Liver (tissue), 9 donors: ENCODE results near the gene SLC22A3. TPM values are rescaled to one million over a fixed set of nuclear protein-coding genes. Genes with fewer than 3 reads are reported as not detected.

Source experiments
- DNase-seq: peaks from one replicate; pipeline ENCODE4 v3.0.0-alpha.2; 2017; ENCODE audit warnings: low spot score
- H3K27ac ChIP-seq, 2 donors: one replicate each; pipeline ENCODE4 v1.7.0; 2013; ENCODE audit warnings: inconsistent platforms in 2 of 2, low read length in 2 of 2, control low read depth in 1 of 2, low read depth in 1 of 2, mild to moderate bottlenecking in 1 of 2
- H3K27me3 ChIP-seq, 4 donors: one replicate each; pipeline versions ENCODE4 v1.6.1 to v1.7.0; 2013; ENCODE audit warnings: low read length in 3 of 4, inconsistent platforms in 1 of 4, mild to moderate bottlenecking in 1 of 4, moderate library complexity in 1 of 4; ENCODE audit not compliant: control insufficient read depth in 4 of 4, insufficient read depth in 4 of 4
- H3K36me3 ChIP-seq, 4 donors: one replicate each; pipeline versions ENCODE4 v1.6.1 to v1.7.0; 2013; ENCODE audit warnings: low read length in 3 of 4, mild to moderate bottlenecking in 3 of 4, low read depth in 1 of 4, moderate library complexity in 1 of 4; ENCODE audit not compliant: control insufficient read depth in 4 of 4, insufficient read depth in 3 of 4
- H3K4me1 ChIP-seq, 4 donors: one replicate each; pipeline versions ENCODE4 v1.6.1 to v1.7.0; 2013; ENCODE audit warnings: low read length in 3 of 4, mild to moderate bottlenecking in 3 of 4, moderate library complexity in 1 of 4; ENCODE audit not compliant: control insufficient read depth in 4 of 4, insufficient read depth in 4 of 4
- H3K4me3 ChIP-seq, 3 donors: one replicate each; pipeline versions ENCODE4 v1.6.1 to v1.7.0; 2013; ENCODE audit warnings: low read length in 3 of 3, control low read depth in 1 of 3, low read depth in 1 of 3, mild to moderate bottlenecking in 1 of 3
- H3K9ac ChIP-seq, 2 donors: one replicate each; pipeline ENCODE4 v1.7.0; 2013; ENCODE audit warnings: low read length in 2 of 2, mild to moderate bottlenecking in 2 of 2, moderate library complexity in 2 of 2, control low read depth in 1 of 2, low read depth in 1 of 2
- H3K9me3 ChIP-seq, 4 donors: one replicate each; pipeline versions ENCODE4 v1.6.1 to v1.7.0; 2013; ENCODE audit warnings: low read length in 3 of 4; ENCODE audit not compliant: control insufficient read depth in 4 of 4
- EGR1 ChIP-seq, 2 donors: IDR thresholded peaks; 2 replicates each; pipeline ENCODE4 v1.6.1; 2016 to 2018; ENCODE audit warnings: antibody characterized with exemption in 2 of 2, low read depth in 2 of 2
- FOXA1 ChIP-seq: IDR thresholded peaks from 2 replicates; pipeline ENCODE4 v1.6.1; 2016; ENCODE audit warnings: antibody characterized with exemption
- FOXA2 ChIP-seq: IDR thresholded peaks from 2 replicates; pipeline ENCODE4 v1.6.1; 2016; ENCODE audit warnings: antibody characterized with exemption
- GABPA ChIP-seq, 2 donors: IDR thresholded peaks in 1 of 2; conservative IDR thresholded peaks in 1 of 2; 2 replicates each; pipeline ENCODE4 v1.6.1; 2016; ENCODE audit warnings: antibody characterized with exemption in 2 of 2, mild to moderate bottlenecking in 1 of 2, moderate library complexity in 1 of 2
- HNF4A ChIP-seq, 2 donors: conservative IDR thresholded peaks; 2 replicates each; pipeline ENCODE4 v1.6.1; 2016; ENCODE audit warnings: antibody characterized with exemption in 2 of 2, mild to moderate bottlenecking in 2 of 2
- HNF4G ChIP-seq: IDR thresholded peaks from 2 replicates; pipeline ENCODE4 v1.6.1; 2016; ENCODE audit warnings: antibody characterized with exemption
- JUND ChIP-seq, 2 donors: IDR thresholded peaks; 2 replicates each; pipeline ENCODE4 v1.6.1; 2016; ENCODE audit warnings: antibody characterized with exemption in 2 of 2
- NR2F2 ChIP-seq: IDR thresholded peaks from 2 replicates; pipeline ENCODE4 v1.6.1; 2016; ENCODE audit warnings: antibody characterized with exemption
- RAD21 ChIP-seq, 2 donors: IDR thresholded peaks; 2 replicates each; pipeline ENCODE4 v1.6.1; 2016; ENCODE audit warnings: antibody characterized with exemption in 2 of 2, mild to moderate bottlenecking in 2 of 2
- RXRA ChIP-seq, 2 donors: IDR thresholded peaks; 2 replicates each; pipeline ENCODE4 v1.6.1; 2017 to 2018; ENCODE audit warnings: antibody characterized with exemption in 2 of 2, mild to moderate bottlenecking in 1 of 2
- SP1 ChIP-seq: IDR thresholded peaks from 2 replicates; pipeline ENCODE4 v1.6.1; 2018; ENCODE audit warnings: antibody characterized with exemption, mild to moderate bottlenecking
- TAF1 ChIP-seq: conservative IDR thresholded peaks from 2 replicates; pipeline ENCODE4 v1.6.1; 2016; ENCODE audit warnings: antibody characterized with exemption, mild to moderate bottlenecking
- YY1 ChIP-seq: IDR thresholded peaks from 2 replicates; pipeline ENCODE4 v1.6.1; 2016; ENCODE audit warnings: antibody characterized with exemption, mild to moderate bottlenecking
- WGBS: extraction: QIAGEN DNeasy Blood & Tissue Kit; methylation state at CpG from one replicate; pipeline ENCODE4 v1.1.7; 2013; 5-methylcytosine and 5-hydroxymethylcytosine counted together
- polyA plus RNA-seq, 2 donors: library from polyadenylated mRNA; stranded (reverse) in 1 of 2; unstranded in 1 of 2; fragments of 200-250 nt in 1 of 2; fragments of >200 nt in 1 of 2; fragmentation: Nextera tagmentation in 1 of 2; extraction: Ambion mirVana in 1 of 2; gene quantifications; one replicate each; pipeline versions ENCODE4 v1.2.1 to v1.2.3, GENCODE V29; 2013 to 2015
- total RNA-seq, 2 donors: library from RNA; depleted of rRNA; stranded (reverse); fragments of >200 nt; gene quantifications; one replicate each; pipeline ENCODE4 v1.2.3, GENCODE V29; 2014
- TF ChIP-seq, protein P1 (sequence below): IDR thresholded peaks from 2 replicates; pipeline ENCODE4 v1.6.1; 2016; ENCODE audit warnings: antibody characterized with exemption
- TF ChIP-seq, protein P2 (sequence below): IDR thresholded peaks from 2 replicates; pipeline ENCODE4 v1.6.1; 2016; ENCODE audit warnings: antibody characterized with exemption
- TF ChIP-seq, protein P3 (sequence below): IDR thresholded peaks from 2 replicates; pipeline ENCODE4 v1.6.1; 2016; ENCODE audit warnings: antibody characterized with exemption, mild to moderate bottlenecking
- TF ChIP-seq, protein P4 (sequence below): fragments of 150-350 bp; IDR thresholded peaks from 2 replicates; pipeline ENCODE4 v1.5.1; 2017; ENCODE audit warnings: improper control_type of control experiment, low read depth, low read length; ENCODE audit not compliant: missing input control
- TF ChIP-seq, protein P5 (sequence below): IDR thresholded peaks from 2 replicates; pipeline ENCODE4 v1.6.1; 2016; ENCODE audit warnings: antibody characterized with exemption
- donor health status: healthy.
- donor health status: healthy.
- donor health status: healthy.
- donor health status: healthy.
- donor health status: healthy.

The SLC22A3 gene
- total and polyA plus RNA-seq, 4 donors, result 7.6 to 40.9 (median 19.4) TPM

DNA sequence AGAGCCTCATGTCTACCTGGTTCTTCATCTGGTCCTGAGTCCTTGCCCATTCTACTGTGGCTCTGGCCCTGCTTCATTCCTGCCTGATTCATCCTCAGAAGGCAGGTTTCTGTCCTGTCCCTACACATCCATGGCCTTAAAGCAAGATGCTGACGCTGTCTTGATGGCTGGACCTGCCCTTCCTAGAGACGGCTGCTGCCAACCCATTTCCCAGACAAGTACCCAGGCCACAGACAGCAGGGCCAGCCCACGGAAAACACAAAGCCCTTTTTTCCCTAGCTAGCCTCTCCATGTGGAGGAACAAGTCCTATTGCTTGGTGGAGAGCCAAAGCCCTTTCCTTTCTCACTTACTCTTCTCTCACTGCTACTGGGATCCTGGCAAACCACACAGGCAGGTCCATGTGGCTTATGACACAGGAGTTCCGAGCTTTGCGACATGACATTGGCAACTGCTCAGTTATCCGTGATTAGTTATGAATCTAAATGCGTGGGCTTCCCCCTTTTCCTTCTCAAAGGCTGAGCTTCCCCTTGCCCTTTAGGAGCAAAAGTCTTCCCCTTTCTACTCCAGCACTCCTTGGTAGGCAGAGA, 72.9 kb downstream of the SLC22A3 start:
- Histone ChIP-seq H3K27me3 (no peaks in the 10 kb centered on the region), H3K4me1 (no peaks in the 10 kb centered on the region), H3K36me3 (peaks cover 0 to 5% (median under 1%) of the 10 kb centered on the region in 4 donors), H3K9me3 (no peaks in the 10 kb centered on the region), H3K9ac (no peak overlapping the region), H3K4me3 (no peak overlapping the region), H3K27ac (no peak overlapping the region)
- 90% methylated on average over 7 of the region's 7 CpGs for WGBS
- no peak for DNase-seq
- TF ChIP-seq GABPA (IDR thresholded peaks at IDR 0.05 in 1 of 2, conservative IDR thresholded peaks at IDR 0.05 in 1 of 2) (no peak), NR2F2 (no peak), HNF4A (conservative IDR thresholded peaks at IDR 0.05) (no peak)
- TF ChIP-seq, protein P1, sequence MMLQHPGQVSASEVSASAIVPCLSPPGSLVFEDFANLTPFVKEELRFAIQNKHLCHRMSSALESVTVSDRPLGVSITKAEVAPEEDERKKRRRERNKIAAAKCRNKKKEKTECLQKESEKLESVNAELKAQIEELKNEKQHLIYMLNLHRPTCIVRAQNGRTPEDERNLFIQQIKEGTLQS, result no peak

DNA sequence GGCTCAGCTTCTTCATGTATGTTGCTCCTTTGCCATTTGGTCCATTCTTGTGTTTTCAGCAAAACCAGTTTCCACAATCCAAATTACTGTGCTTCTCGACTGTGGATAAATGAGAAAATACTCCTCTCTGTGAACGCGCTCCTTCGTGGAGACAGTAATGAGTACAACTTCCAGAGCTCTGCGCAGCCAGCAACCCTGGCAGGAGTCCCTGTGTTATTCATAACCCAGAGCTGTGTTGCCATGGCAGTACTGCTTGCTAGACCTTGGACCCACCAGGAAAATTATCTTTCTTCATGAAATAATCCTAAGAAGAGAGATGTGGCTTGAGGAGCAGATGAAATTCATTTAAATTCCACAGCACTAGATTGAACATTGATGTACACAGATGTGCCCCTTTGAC, 73.7 kb downstream of the SLC22A3 start:
- Histone ChIP-seq H3K9me3 (no peaks in the 10 kb centered on the region), H3K36me3 (peaks cover 0 to 5% (median under 1%) of the 10 kb centered on the region in 4 donors), H3K9ac (no peak overlapping the region), H3K4me3 (no peak overlapping the region), H3K4me1 (peaks cover 3 to 4% (median 3%) of the 10 kb centered on the region in 4 donors), H3K27me3 (no peaks in the 10 kb centered on the region), H3K27ac (no peak overlapping the region)
- DNase-seq, result no peak
- WGBS, result 83% methylated on average over 5 of the region's 5 CpGs
- TF ChIP-seq, protein P1, result no peak

DNA sequence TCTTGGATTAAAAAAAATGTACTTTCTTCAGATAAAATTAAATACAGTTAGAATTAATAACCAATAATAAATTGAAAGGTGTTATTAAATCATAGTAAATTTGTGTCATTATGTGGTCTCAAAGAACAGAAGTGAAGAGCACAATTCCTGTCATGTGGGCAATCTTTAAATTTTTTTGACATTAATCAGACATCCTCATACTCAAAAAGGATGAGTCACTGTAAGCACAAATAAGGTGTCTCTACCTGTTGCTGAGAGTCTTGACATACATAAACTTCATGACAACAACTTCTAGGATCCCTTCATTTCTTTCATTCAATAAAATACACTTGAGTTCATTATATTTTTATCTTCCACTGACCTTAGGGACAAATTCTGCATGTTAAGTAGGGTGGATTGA, 76.1 kb downstream of the SLC22A3 start:
- Histone ChIP-seq H3K9ac (no peak overlapping the region), H3K27me3 (no peaks in the 10 kb centered on the region), H3K4me1 (peaks cover 7 to 18% (median 16%) of the 10 kb centered on the region in 4 donors), H3K9me3 (no peaks in the 10 kb centered on the region), H3K4me3 (no peak overlapping the region), H3K27ac (no peak overlapping the region), H3K36me3 (peaks cover 0 to 5% (median under 1%) of the 10 kb centered on the region in 4 donors)
- no peak for DNase-seq
- TF ChIP-seq JUND (IDR thresholded peaks at IDR 0.05) (no peak), HNF4G (no peak), HNF4A (conservative IDR thresholded peaks at IDR 0.05) (no peak), YY1 (no peak), FOXA1 (no peak), FOXA2 (no peak), EGR1 (IDR thresholded peaks at IDR 0.05; ENCODE audit: low read depth in 2 of 2) (no peak), GABPA (IDR thresholded peaks at IDR 0.05 in 1 of 2, conservative IDR thresholded peaks at IDR 0.05 in 1 of 2) (no peak), RAD21 (IDR thresholded peaks at IDR 0.05) (no peak), RXRA (IDR thresholded peaks at IDR 0.05) (no peak), NR2F2 (no peak), TAF1 (no peak), SP1 (no peak)
- TF ChIP-seq, protein P2, sequence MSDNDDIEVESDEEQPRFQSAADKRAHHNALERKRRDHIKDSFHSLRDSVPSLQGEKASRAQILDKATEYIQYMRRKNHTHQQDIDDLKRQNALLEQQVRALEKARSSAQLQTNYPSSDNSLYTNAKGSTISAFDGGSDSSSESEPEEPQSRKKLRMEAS, result no peak
- TF ChIP-seq, protein P1, result no peak
- TF ChIP-seq, protein P3, sequence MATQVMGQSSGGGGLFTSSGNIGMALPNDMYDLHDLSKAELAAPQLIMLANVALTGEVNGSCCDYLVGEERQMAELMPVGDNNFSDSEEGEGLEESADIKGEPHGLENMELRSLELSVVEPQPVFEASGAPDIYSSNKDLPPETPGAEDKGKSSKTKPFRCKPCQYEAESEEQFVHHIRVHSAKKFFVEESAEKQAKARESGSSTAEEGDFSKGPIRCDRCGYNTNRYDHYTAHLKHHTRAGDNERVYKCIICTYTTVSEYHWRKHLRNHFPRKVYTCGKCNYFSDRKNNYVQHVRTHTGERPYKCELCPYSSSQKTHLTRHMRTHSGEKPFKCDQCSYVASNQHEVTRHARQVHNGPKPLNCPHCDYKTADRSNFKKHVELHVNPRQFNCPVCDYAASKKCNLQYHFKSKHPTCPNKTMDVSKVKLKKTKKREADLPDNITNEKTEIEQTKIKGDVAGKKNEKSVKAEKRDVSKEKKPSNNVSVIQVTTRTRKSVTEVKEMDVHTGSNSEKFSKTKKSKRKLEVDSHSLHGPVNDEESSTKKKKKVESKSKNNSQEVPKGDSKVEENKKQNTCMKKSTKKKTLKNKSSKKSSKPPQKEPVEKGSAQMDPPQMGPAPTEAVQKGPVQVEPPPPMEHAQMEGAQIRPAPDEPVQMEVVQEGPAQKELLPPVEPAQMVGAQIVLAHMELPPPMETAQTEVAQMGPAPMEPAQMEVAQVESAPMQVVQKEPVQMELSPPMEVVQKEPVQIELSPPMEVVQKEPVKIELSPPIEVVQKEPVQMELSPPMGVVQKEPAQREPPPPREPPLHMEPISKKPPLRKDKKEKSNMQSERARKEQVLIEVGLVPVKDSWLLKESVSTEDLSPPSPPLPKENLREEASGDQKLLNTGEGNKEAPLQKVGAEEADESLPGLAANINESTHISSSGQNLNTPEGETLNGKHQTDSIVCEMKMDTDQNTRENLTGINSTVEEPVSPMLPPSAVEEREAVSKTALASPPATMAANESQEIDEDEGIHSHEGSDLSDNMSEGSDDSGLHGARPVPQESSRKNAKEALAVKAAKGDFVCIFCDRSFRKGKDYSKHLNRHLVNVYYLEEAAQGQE, result no peak
- TF ChIP-seq, protein P4, sequence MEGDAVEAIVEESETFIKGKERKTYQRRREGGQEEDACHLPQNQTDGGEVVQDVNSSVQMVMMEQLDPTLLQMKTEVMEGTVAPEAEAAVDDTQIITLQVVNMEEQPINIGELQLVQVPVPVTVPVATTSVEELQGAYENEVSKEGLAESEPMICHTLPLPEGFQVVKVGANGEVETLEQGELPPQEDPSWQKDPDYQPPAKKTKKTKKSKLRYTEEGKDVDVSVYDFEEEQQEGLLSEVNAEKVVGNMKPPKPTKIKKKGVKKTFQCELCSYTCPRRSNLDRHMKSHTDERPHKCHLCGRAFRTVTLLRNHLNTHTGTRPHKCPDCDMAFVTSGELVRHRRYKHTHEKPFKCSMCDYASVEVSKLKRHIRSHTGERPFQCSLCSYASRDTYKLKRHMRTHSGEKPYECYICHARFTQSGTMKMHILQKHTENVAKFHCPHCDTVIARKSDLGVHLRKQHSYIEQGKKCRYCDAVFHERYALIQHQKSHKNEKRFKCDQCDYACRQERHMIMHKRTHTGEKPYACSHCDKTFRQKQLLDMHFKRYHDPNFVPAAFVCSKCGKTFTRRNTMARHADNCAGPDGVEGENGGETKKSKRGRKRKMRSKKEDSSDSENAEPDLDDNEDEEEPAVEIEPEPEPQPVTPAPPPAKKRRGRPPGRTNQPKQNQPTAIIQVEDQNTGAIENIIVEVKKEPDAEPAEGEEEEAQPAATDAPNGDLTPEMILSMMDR, result no peak
- TF ChIP-seq, protein P5, sequence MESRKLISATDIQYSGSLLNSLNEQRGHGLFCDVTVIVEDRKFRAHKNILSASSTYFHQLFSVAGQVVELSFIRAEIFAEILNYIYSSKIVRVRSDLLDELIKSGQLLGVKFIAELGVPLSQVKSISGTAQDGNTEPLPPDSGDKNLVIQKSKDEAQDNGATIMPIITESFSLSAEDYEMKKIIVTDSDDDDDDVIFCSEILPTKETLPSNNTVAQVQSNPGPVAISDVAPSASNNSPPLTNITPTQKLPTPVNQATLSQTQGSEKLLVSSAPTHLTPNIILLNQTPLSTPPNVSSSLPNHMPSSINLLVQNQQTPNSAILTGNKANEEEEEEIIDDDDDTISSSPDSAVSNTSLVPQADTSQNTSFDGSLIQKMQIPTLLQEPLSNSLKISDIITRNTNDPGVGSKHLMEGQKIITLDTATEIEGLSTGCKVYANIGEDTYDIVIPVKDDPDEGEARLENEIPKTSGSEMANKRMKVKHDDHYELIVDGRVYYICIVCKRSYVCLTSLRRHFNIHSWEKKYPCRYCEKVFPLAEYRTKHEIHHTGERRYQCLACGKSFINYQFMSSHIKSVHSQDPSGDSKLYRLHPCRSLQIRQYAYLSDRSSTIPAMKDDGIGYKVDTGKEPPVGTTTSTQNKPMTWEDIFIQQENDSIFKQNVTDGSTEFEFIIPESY, result no peak
